H9 (cell line): ENCODE measurements around the gene NFAM1. TPM values are rescaled to one million over a fixed set of nuclear protein-coding genes. Genes with fewer than 3 reads are reported as not detected.

Experiments
- DNase-seq: peaks from one replicate; pipeline ENCODE4 v3.0.0-alpha.2; 2017
- H2AFZ ChIP-seq: one replicate; pipeline ENCODE4 v1.6.1; 2013; ENCODE audit warnings: mild to moderate bottlenecking, low read length, control low read depth, moderate library complexity
- H2AK5ac ChIP-seq: 2 replicates; pipeline ENCODE4 v1.6.1; 2013; ENCODE audit warnings: low read length, control low read depth, mixed read lengths; ENCODE audit not compliant: insufficient read length
- H2BK120ac ChIP-seq: one replicate; pipeline ENCODE4 v1.6.1; 2013; ENCODE audit warnings: low read depth, mild to moderate bottlenecking, low read length, control low read depth, inconsistent platforms; ENCODE audit not compliant: poor library complexity, severe bottlenecking
- H2BK12ac ChIP-seq: 2 replicates; pipeline ENCODE4 v1.6.1; 2013; ENCODE audit warnings: low read length, control low read depth, mixed read lengths, low read depth; ENCODE audit not compliant: insufficient read length
- H2BK15ac ChIP-seq: 2 replicates; pipeline ENCODE4 v1.6.1; 2013; ENCODE audit warnings: low read depth, low read length, control low read depth
- H2BK20ac ChIP-seq: one replicate; pipeline ENCODE4 v1.6.1; 2013; ENCODE audit warnings: low read depth, mild to moderate bottlenecking, low read length, control low read depth, inconsistent platforms; ENCODE audit not compliant: poor library complexity, severe bottlenecking
- H2BK5ac ChIP-seq: 2 replicates; pipeline ENCODE4 v1.6.1; 2013; ENCODE audit warnings: low read length, control low read depth, mixed read lengths; ENCODE audit not compliant: insufficient read length
- H3K14ac ChIP-seq: 2 replicates; pipeline ENCODE4 v1.6.1; 2013; ENCODE audit warnings: low read length, control low read depth; ENCODE audit not compliant: insufficient read depth
- H3K18ac ChIP-seq: 2 replicates; pipeline ENCODE4 v1.6.1; 2013; ENCODE audit warnings: low read depth, mild to moderate bottlenecking, mixed read lengths, low read length, control low read depth; ENCODE audit not compliant: insufficient read length
- H3K23ac ChIP-seq: 2 replicates; pipeline ENCODE4 v1.6.1; 2013; ENCODE audit warnings: low read length, control low read depth, mixed read lengths, low read depth; ENCODE audit not compliant: insufficient read length
- H3K23me2 ChIP-seq: 2 replicates; pipeline ENCODE4 v1.6.1; 2013; ENCODE audit warnings: low read depth, mild to moderate bottlenecking, mixed read lengths, low read length, control low read depth; ENCODE audit not compliant: insufficient read length, poor library complexity, severe bottlenecking
- H3K27ac ChIP-seq: 2 replicates; pipeline ENCODE4 v1.5.1; 2013; ENCODE audit warnings: low read length, control low read depth, mixed read lengths, low read depth; ENCODE audit not compliant: insufficient read length
- H3K27me3 ChIP-seq: 2 replicates; pipeline ENCODE4 v1.6.1; 2013; ENCODE audit warnings: low read length, control low read depth, inconsistent platforms; ENCODE audit not compliant: insufficient read depth
- H3K4ac ChIP-seq: 2 replicates; pipeline ENCODE4 v1.6.1; 2013; ENCODE audit warnings: low read depth, mild to moderate bottlenecking, control low read depth, inconsistent platforms, low read length, moderate library complexity
- H3K4me1 ChIP-seq: 2 replicates; pipeline ENCODE4 v1.6.1; 2013; ENCODE audit warnings: low read length, control low read depth, inconsistent platforms; ENCODE audit not compliant: insufficient read depth
- H3K4me2 ChIP-seq: 2 replicates; pipeline ENCODE4 v1.6.1; 2013; ENCODE audit warnings: low read length, control low read depth, mixed read lengths; ENCODE audit not compliant: insufficient read length, insufficient read depth
- H3K56ac ChIP-seq: 2 replicates; pipeline ENCODE4 v1.6.1; 2013; ENCODE audit warnings: low read depth, mild to moderate bottlenecking, mixed read lengths, low read length, control low read depth; ENCODE audit not compliant: insufficient read length
- H3K79me1 ChIP-seq: 2 replicates; pipeline ENCODE4 v1.6.1; 2013; ENCODE audit warnings: low read depth, mild to moderate bottlenecking, moderate library complexity, low read length, control low read depth, inconsistent platforms; ENCODE audit not compliant: insufficient read depth, poor library complexity, severe bottlenecking
- H3K79me2 ChIP-seq: 2 replicates; pipeline ENCODE4 v1.6.1; 2013; ENCODE audit warnings: low read length, control low read depth, inconsistent platforms; ENCODE audit not compliant: insufficient read depth
- H3K9ac ChIP-seq: 2 replicates; pipeline ENCODE4 v1.6.1; 2013; ENCODE audit warnings: low read length, control low read depth, mixed read lengths; ENCODE audit not compliant: insufficient read length; ENCODE audit errors: extremely low read depth
- H3K9me3 ChIP-seq: one replicate; pipeline ENCODE4 v1.6.1; 2013; ENCODE audit warnings: low read depth, low read length, inconsistent platforms; ENCODE audit not compliant: control insufficient read depth
- H3T11ph ChIP-seq: one replicate; pipeline ENCODE4 v1.6.1; 2013; ENCODE audit warnings: mild to moderate bottlenecking, low read length, control low read depth, inconsistent platforms
- H4K20me1 ChIP-seq: one replicate; pipeline ENCODE4 v1.6.1; 2013; ENCODE audit not compliant: control insufficient read depth, insufficient read length, insufficient read depth
- H4K5ac ChIP-seq: 2 replicates; pipeline ENCODE4 v1.6.1; 2013; ENCODE audit warnings: low read depth, mild to moderate bottlenecking, mixed read lengths, low read length, control low read depth; ENCODE audit not compliant: insufficient read length
- H4K8ac ChIP-seq: replicated peaks from 2 replicates; pipeline ENCODE4 v1.6.1; 2013; ENCODE audit warnings: low read length, control low read depth, mixed read lengths, low read depth; ENCODE audit not compliant: insufficient read length
- H4K91ac ChIP-seq: 2 replicates; pipeline ENCODE4 v1.6.1; 2013; ENCODE audit warnings: low read depth, mild to moderate bottlenecking, moderate library complexity, mixed read lengths, low read length, control low read depth; ENCODE audit not compliant: insufficient read length
- H3K27ac Mint-ChIP-seq, 3 experiments: 2 replicates in 2 of 3; 3 replicates in 1 of 3; pipeline ENCODE4 v1.8.0; 2020 to 2021; ENCODE audit warnings: mixed read lengths in 3 of 3, mild to moderate bottlenecking in 1 of 3, moderate library complexity in 1 of 3
- H3K27me3 Mint-ChIP-seq: 2 replicates; pipeline ENCODE4 v1.8.0; 2021; ENCODE audit warnings: low read depth, mild to moderate bottlenecking, moderate library complexity, mixed read lengths
- H3K36me3 Mint-ChIP-seq, 3 experiments: 2 replicates in 2 of 3; 3 replicates in 1 of 3; pipeline ENCODE4 v1.8.0; 2020 to 2021; ENCODE audit warnings: low read depth in 3 of 3, mixed read lengths in 3 of 3; ENCODE audit not compliant: insufficient read depth in 1 of 3
- H3K4me1 Mint-ChIP-seq, 2 experiments: 2 replicates each; pipeline ENCODE4 v1.8.0; 2020; ENCODE audit warnings: mixed read lengths in 2 of 2
- H3K4me3 Mint-ChIP-seq, 2 experiments: 2 replicates in 1 of 2; 3 replicates in 1 of 2; pipeline ENCODE4 v1.8.0; 2020 to 2021; ENCODE audit warnings: mild to moderate bottlenecking in 2 of 2, mixed read lengths in 2 of 2, moderate library complexity in 1 of 2
- H3K9me3 Mint-ChIP-seq, 2 experiments: 2 replicates in 1 of 2; 3 replicates in 1 of 2; pipeline ENCODE4 v1.8.0; 2020; ENCODE audit warnings: mild to moderate bottlenecking in 2 of 2, mixed read lengths in 2 of 2, moderate library complexity in 1 of 2
- CTCF ChIP-seq: fragments of 200-600 bp; sonication (generic); conservative IDR thresholded peaks from 3 replicates; pipeline ENCODE4 v1.8.0; 2021; ENCODE audit warnings: antibody characterized with exemption, mild to moderate bottlenecking
- WGBS: extraction: QIAGEN DNeasy Blood & Tissue Kit; methylation state at CpG from one replicate; pipeline ENCODE4 v1.1.7; 2013; ENCODE audit warnings: missing lambda C conversion rate, low lambda C conversion rate, mixed read lengths; ENCODE audit not compliant: insufficient read length; ENCODE audit errors: extremely low coverage; 5-methylcytosine and 5-hydroxymethylcytosine counted together
- long read RNA-seq: library from polyadenylated mRNA; unstranded; transcript quantifications from one replicate; pipeline ENCODE4 v2.0.0, GENCODE V29; 2020
- total RNA-seq: library from RNA; stranded (reverse); gene quantifications from 2 replicates; pipeline ENCODE4 v1.2.1, GENCODE V29; 2021

The NFAM1 gene
- total RNA-seq = 0.55 and 0.68 TPM in 2 replicates
- long read RNA-seq = 0 reads

- Histone ChIP-seq H2AK5ac (no peak within 1 kb of the TSS), H3K27ac (no peak within 1 kb of the TSS), H3K23me2 (no peaks in the 10 kb centered on the region), H2BK120ac (no peak within 1 kb of the TSS), H2BK20ac (no peak within 1 kb of the TSS), H3K56ac (no peak within 1 kb of the TSS), H2BK15ac (no peak within 1 kb of the TSS), H2BK12ac (no peak within 1 kb of the TSS), H2AFZ (no peak within 1 kb of the TSS), H4K91ac (no peak within 1 kb of the TSS), H3K79me1 (no peaks in the 10 kb centered on the region), H3K4me2 (no peak within 1 kb of the TSS), H4K20me1 (no peaks in the 10 kb centered on the region), H4K8ac (no peak within 1 kb of the TSS), H3K9me3 (no peaks in the 10 kb centered on the region), H3K23ac (no peak within 1 kb of the TSS), H3K4ac (no peak within 1 kb of the TSS), H3K18ac (no peak within 1 kb of the TSS), H2BK5ac (no peak within 1 kb of the TSS), H3K27me3 (no peaks in the 10 kb centered on the region), H3K4me1 (peaks cover 1% of the 10 kb centered on the region; the same call in 1 of the 2 replicates), H3K79me2 (no peaks in the 10 kb centered on the region), H3K14ac (no peak within 1 kb of the TSS; the same call in 1 of the 2 replicates), H3T11ph (no peak within 1 kb of the TSS), H3K9ac (no peak within 1 kb of the TSS), H4K5ac (no peak within 1 kb of the TSS)
- H3K4me1 Mint-ChIP-seq = peaks cover 17 to 48% of the 10 kb centered on the region in 2 experiments
- no peaks in the 10 kb centered on the region; a peak in 2 of 5 replicates for H3K9me3 Mint-ChIP-seq
- H3K36me3 Mint-ChIP-seq = no peaks in the 10 kb centered on the region
- WGBS = no CpG with 5 or more reads among the region's 24 CpGs
- TF ChIP-seq CTCF = no peak
- H3K27me3 Mint-ChIP-seq = peaks cover 30% of the 10 kb centered on the region
- no peak for DNase-seq
- peak within 1 kb of the TSS in 1 of 3 experiments; percentile 44; a peak in 1 of 7 replicates for H3K27ac Mint-ChIP-seq
- peak within 1 kb of the TSS in 1 of 2 experiments; percentile 62; a peak in 3 of 5 replicates for H3K4me3 Mint-ChIP-seq
Measured at GRCh38 chr22:42432020-42432596, at the start of gene NFAM1. NFAM1 (minus strand) TSS chr22:42432403; CDS start chr22:42432357, 46 bp downstream.
